GM19455 (cell line): ENCODE results near the gene FCHO2.

Source experiments
- ATAC-seq: cut with Tn5 transposase; IDR thresholded peaks from one replicate; pipeline ENCODE4 v1.9.1; 2021; ENCODE audit not compliant: unreplicated experiment

Gene FCHO2

DNA sequence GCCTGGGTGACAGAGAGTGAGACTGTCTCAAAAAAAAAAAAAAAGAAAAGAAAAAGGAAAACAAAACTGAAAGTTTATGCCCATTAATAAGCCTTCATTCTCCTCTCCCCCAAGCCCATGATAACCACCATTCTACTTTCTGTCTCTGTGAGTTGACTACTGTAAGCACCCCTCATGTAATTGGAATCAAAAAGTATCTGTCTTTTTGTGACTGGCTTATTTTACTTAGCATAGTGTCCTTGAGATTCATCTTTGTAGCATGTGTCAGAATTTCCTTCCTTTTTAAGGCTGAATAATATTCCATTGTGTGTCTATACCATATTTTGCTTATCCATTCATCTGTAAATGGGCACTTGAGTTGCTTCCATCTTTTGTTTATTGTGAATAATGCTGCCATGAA, 150.5 kb downstream of the FCHO2 start:
- no peak for ATAC-seq

- ATAC-seq: no peak
Measured at GRCh38 chr5:73110190-73110589, 154.3 kb downstream of the FCHO2 start.

- ATAC-seq: no peak
Measured at GRCh38 chr5:73111536-73111935, 155.7 kb downstream of the FCHO2 start.

DNA sequence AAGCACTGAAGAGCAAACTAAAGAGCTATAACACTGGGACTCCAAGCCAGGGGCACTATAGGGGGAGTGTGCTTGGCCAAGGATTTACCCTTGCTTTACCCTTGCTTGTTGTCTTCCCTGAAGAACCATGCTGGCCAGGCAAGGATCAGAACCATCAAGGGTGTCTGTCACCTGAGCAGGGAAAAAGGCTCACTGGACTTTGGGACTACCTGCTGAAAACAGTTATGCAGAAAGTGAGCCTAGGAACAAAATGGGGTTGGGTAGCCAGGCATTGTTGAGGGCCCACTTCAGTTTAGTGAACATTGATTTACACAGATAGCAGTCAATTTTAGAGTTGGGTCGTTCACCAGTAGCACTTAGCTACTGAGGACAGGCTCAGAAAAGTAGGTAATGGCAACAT, 156.5 kb downstream of the FCHO2 start:
- no peak for ATAC-seq

DNA sequence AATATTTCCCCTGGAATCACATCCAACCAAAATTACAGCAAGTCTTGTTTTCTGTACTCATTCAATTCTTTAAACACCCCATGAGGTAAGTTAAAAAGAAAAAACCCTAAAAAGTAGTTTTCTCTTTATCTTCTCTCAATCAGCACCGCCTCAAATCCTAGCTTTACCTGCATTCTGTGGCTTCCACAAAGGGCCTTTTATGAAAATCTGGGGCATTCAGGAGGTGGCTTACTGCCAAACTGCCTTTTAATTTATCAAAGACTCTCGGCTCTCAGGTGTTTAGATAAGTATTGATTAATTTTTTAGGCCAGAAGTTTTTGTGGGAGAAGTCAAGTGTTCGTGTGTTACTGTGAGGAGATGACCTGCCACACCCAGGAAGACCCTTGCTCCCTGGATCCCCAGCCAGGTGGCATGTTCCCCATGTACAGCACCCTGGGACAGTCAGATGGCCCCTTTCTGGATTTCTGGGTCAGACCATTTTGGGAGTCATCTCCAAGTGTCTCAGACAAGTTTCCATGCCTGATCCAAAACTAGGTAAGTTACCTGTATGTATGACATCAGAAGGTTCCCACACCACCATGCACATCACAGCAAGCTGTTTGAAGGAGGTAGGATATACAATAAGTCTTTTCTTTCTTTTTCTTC, 158.3 kb downstream of the FCHO2 start:
- ATAC-seq: no peak

DNA sequence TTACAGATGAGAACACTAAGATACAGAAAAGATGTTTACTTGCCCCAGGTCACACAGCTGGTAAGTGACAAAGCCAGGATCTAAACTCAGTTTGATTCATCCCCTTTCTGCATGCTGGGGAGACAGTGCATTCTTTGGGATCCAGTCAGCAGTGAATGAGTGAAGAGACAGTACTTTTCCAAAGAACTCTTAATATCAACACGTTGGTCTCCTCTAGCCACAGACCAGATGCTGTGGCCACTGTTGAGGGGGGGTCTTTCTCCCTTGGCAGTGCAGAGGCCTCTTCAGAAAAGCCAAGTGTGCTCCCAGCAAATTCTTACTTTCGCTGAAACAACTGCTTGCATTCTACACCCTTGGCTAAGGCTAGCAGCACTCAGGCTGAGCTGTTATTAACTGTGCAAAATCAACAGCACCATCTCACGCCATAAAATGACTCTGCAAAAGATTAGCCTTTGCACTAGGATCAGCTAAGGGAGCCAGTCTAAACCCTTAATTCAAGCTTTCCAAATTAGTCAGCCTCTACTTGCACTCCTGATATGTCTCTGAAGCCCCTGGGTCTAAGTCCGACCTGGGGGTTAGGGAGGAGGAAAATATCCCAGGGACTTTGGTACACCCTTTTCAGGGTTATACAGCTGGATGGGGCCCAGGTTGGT, 159.7 kb downstream of the FCHO2 start:
- ATAC-seq: no peak

DNA sequence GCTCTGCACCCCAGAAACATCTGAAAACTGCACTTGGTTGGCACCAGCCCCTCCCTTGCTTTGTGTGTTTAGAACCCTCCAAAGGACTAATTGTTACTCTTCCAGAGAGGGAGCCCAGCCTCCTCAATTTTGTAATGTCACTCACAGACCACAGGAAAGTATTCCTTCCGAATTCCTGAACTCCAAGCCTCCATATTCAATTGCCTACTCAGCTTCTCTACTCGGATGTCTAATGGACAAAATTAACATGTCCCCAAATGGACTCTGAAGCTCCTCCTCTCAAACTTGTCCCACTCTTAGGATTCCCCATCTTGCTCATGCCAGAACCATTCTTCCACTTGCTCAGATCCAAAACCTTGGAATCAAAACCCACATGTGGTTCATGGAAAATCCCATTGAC, 160.7 kb downstream of the FCHO2 start:
- ATAC-seq: no peak

- ATAC-seq: no peak
Measured at GRCh38 chr5:73117088-73117740, 161.4 kb downstream of the FCHO2 start.

GRCh38 chr5:73118391-73118973, 162.6 kb downstream of the FCHO2 start:
- no peak for ATAC-seq

DNA sequence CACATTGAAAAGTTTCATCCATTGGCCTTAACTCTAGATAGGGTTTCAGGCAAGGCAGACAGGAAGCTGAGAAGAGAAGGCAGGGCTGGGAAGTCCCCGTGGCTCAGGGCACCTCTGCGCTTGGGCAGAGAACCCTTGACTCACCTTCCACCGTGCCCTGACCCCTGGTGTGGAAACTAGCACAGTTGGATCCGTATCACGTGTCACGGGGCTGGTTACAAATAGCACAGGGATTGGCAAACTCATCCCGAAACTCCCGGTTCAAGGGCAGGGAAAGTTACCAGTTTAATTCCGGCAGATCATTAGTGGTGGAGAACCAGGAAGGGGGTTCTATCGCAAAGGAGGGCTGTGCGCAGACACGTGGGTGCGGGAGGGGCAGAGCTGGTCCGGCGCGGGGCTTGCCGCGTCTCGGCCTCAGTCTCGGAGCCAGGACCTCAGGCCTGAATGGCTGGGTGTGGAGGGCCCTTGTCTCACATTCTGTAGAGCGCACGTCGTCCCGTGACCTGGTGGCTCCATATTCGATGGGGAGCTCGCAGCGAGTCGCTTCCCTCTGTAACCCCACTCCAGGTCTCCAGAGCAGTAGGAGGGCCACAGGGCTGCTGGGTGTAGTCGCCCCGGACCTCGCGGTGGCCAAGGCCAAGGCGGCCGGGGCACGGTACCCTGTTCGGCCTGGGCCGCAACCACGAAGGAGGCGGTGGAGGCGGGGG, 163.8 kb downstream of the FCHO2 start:
- no peak for ATAC-seq

DNA sequence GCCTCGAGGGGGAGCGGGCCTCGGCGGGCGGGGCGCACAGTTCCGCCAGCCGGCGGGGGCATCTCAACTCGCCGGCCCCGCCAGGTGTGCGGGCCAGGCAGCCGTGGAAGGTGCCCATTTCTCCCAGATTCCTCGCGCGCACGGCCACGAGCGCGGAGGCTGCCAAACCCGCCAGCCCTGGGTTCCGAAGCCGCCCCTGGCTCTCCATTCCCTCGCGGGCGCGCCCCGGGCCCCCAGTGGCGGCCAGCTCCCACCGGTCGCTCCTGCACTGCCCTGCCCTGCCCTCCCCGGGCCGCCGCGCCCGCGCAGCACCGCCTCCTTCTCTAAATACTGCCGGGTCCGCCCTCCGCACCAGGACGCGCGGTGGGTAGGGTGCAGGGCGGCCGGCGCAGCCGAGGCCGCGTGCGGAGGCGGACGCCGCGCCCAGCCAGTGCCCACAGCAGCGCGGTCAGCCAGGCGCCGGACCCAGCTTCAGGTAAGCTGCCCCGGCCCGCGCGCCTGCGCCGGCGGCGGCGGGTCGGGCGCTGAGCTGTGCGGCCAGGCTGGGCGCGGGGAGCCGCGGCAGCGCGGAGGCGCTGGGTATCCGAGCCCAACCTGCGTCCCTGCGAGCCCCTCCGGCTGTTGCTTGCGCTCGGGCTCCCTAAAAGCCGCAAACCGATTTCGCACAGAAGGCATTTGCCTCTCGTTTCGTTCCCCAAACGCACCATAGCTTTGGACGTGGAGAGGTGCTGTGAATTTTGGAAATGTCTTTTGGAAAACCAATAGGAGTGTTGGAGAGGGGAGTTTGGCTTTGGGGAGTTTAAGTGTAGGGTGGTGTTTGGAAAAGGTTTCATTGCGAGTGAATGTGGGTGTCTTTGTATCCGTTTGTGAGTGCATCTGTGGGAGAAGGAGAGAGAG, 164.6 kb downstream of the FCHO2 start, which contains the start of gene TMEM171:
TSS of gene TMEM171 (plus strand) at position 354 of the 897 bp plus-strand sequence. CDS start 2,799 bp downstream, outside the sequence.
- no peak for ATAC-seq

DNA sequence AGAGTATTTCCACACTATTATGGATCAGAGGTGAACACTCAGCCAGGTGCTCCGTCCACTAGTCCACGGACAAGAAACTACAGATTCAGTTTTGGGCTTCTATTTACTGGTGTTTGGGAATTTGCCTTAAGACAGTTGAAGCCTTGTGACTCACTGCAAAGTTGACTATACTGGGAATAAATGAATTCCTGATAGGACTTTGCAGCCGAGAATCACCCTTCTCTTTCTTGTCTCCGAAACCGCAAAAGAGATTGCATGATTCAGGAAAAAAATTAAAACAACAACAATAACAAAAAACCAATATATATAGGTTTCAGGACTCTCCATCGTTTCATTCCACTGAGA, 165.2 kb downstream of the FCHO2 start:
- ATAC-seq: no peak

DNA sequence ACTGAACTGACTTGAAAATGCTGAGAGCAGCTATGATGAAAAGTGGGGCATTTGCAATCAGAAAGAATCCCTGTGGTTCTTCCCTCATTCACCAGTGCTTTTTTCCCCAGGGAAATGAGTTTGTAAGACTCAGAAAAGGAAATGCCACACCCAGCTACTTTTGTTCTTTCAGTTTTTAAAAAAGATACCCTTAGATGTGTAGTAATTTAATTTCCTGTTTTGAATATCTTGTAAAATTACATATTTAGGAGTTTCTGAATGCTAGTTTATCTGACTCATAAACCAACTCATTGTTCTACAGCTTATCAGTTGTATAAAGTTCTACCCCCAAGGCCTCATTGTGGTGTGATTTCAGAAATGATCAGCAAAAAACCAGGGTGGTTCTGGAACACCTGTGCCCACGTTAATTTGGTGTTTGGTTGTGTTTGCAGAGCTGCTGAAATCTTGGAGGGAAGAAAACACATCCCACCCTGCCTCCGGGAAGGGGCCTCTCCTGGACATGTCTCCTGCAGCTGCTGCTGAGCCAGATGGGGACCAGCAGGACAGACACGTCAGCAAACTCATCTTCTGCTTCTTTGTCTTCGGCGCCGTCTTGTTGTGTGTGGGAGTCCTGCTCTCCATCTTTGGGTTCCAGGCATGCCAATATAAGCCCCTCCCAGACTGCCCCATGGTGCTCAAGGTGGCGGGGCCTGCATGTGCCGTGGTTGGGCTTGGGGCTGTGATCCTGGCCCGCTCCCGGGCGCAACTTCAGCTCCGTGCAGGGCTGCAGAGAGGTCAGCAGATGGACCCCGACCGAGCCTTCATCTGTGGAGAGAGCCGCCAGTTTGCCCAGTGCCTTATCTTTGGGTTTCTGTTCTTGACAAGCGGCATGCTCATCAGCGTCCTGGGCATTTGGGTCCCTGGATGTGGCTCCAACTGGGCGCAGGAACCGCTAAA, 167.3 kb downstream of the FCHO2 start:
- ATAC-seq: no peak

GRCh38 chr5:73125289-73125688, 169.4 kb downstream of the FCHO2 start:
- no peak for ATAC-seq

DNA sequence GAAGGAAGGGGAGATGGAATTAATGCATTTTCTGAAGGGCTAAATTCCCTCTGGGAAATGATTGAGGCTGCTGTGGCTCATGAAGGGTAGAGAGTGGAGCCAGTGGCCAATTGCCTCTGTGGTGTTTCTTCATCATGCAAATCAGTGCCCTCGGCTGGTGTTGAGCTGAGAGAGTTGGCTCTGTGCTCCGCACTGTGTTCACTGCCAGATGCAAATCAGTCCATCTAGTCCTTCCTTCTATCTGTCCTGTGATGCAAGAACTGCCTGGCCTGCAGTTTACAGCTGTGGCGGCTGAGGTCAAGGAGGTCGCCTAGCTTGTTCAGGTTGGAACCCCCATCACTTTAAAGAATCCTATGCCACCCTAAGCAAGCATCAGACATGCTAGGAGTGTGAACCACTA, 170.5 kb downstream of the FCHO2 start:
- ATAC-seq: no peak

DNA sequence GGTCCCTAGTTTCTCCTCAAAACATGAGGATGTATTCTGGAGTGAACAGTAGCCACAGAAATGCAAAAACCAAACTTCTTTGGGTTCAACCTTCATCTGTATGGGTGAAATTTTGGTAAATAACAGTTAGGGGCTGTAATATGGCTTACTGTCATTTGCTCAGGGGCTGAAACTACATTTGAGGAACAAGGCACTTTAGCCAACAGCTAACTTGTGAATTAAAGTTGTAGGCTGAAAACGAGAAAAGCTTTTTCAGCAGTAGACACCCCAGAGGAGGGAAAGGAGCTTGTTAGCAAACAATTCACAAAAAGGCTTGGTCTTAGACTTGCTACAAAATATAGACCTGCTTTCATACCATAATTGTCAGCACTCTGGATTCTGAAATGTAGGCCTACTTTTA, 171.1 kb downstream of the FCHO2 start:
- ATAC-seq: no peak

- no peak for ATAC-seq
Measured at GRCh38 chr5:73129143-73129542, 173.3 kb downstream of the FCHO2 start.

DNA sequence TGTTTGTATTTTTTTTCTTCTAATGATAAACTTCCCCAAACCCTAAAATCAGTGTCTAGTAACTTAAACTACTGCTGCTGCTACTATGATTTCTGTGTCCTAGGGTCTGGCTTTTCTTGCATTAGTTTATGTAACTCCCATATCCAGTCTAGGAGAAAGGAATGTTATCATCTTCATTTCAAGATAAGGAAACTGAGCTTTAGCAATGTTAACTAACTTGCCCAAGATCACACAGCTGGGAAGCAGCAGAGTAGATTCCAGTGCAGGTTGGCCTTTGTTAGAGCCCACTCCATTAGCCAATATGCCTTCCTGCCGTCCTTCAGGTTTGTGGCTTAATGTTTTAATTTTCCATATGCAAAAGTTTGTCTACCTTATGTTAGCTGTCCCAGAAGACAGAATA, 175.0 kb downstream of the FCHO2 start:
- no peak for ATAC-seq

DNA sequence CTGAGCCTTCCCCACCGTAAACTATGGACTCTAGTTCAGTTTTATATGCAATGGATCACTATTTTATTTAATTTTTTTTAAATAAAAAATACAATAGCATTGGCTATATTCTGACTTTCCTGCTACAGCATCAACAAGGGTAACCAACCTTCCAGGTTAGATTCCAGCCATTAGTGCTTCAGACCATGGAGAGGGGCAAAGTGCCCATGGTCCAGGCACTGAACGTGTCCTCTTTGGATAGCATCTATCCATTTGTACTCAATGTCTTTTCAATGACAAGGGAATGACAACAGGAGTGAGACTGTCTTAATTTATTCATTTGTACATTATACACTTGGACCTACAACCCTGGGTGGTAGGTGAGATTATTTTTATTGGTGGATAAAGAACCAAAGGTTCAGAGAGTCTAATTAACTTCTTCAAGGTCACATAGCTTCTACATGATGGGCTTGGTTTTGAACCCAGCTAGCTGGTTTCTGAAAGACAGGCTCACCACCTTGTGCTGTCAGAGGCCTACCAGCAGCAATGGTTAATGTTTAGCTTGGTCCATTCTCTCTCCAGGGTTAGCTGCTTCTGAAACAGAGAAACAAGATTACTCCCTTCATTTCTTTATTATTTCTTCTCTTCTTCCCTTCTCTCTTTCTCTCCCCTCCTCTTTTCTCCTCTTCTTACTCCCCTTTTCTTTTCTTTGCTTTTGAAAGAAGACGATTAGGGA, 176.0 kb downstream of the FCHO2 start:
- no peak for ATAC-seq
